ENCODE data around the gene KIAA0825. TPM values are rescaled to one million over a fixed set of nuclear protein-coding genes. Genes with fewer than 3 reads are reported as not detected.

The KIAA0825 gene
- total RNA-seq, 1 donor from 2014 or later = 10.8 TPM

GRCh38 chr5:94313188-94313587, 305.2 kb downstream of the KIAA0825 start:
- DNase-seq (ENCODE audit: low read depth) = no peak

DNA sequence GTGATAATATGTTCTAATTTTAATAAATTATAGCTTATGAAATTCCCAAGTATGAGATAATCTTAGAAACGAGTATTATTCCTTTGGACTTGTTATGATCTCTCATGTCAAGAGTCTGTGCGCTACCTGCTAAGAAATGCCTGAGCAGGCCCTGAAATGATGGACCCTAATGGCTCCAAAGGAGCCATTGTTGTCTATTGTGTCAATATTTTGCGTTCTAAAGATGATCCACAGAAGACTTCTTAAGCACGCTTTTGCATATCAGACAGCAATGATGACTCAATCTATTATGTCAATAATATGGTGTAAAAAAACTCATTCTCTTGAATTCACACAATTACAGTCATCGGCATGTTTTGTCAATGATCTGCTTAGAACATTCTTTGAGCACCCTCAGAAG, 306.1 kb downstream of the KIAA0825 start:
- no peak for DNase-seq (ENCODE audit: low read depth)

- no peak for DNase-seq (ENCODE audit: low read depth)
These were observed 307.6 kb downstream of the KIAA0825 start for GRCh38 chr5:94310833-94311232.

- no peak for DNase-seq (ENCODE audit: low read depth)
These were observed 309.3 kb downstream of the KIAA0825 start for GRCh38 chr5:94309141-94309540.

DNA sequence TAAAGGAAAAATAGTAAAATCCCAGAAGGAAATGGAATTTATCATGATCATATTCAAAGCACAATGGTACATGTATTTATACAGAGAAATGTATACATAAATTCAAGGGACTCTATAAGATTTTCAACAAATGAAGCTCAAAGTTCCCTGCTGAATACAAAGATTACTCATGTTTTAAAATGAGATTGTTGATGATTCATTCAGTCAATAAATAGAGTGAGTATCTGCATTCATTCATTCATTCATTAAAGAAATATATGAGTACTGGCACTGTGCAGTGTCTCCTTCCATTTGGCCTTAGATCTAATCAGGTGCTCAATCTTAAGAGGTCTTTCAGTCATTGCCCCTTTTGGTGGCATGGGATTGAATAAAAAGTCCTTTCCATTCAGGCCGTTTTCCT, 310.0 kb downstream of the KIAA0825 start:
- DNase-seq (ENCODE audit: low read depth) = no peak

GRCh38 chr5:94304146-94304545, 314.3 kb downstream of the KIAA0825 start:
- no peak for DNase-seq (ENCODE audit: low read depth)

DNA sequence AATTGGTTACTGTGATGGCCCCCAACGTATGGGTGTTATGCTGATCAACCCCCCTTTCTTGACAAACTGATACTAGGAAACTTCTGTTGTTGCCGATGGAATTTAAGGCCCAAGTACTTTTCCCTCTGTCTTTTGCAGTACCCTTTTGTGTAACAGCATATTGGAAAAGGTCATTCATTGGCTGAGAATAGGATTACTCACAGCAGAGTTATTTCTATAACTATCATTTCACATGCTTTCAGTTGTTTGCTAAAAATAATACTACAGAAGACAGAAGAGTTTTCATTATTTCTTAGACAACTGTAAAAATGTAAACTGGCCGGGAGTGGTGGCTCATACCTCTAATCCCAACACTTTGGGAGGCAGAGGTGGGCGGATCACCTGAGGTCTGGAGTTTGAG, 329.5 kb downstream of the KIAA0825 start:
- DNase-seq (ENCODE audit: low read depth) = no peak

DNA sequence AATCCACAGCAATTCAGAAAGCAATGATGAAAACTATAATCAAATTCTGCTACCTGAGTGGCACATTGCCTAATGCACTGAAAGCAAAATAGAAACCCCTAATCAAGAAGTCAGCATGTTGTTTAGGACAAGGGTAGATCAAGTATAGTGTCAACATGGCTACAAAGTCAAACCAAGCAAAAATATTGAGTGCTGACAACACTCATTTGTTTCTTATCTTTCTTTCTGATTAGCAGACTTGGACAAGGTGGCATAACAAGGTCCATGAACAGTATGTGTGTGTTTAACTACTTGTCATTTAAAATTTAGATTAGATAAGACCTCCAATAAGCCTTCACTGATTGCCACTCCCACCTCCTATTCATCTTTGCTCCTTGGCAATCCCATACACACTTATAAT, 332.4 kb downstream of the KIAA0825 start:
- no peak for DNase-seq (ENCODE audit: low read depth)

- DNase-seq (ENCODE audit: low read depth) = no peak
These were observed 335.3 kb downstream of the KIAA0825 start for GRCh38 chr5:94283093-94283492.

DNA sequence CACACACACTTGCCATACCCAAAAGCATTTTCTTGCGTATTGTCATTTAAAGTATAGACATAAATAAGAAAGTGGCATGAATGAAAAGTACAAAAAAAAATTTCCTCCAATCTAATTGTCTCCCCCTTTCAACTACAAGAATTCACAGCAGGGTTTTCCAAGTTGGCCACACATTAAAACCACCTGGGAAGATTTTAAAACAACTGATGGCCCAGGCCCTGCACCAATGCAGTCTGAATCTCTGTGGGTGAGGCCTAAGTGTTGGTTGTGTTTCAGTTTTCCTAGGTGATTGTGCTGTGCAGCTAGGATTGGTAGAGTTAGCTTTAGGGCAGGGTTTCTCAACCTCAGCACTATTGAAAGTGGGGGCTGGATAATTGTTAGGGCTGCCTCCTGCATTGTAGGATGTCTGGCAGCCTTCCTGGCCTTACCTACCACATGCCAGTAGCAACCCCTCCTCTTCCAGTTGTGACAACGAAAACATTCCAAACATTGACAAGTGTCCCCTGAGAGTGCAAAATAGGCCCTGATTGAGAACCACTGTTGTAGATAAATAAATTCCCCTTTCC, 337.1 kb downstream of the KIAA0825 start:
- no peak for DNase-seq (ENCODE audit: low read depth)

- peak; percentile 16 for DNase-seq (ENCODE audit: low read depth)
These were observed 341.7 kb downstream of the KIAA0825 start for GRCh38 chr5:94276751-94277150.

GRCh38 chr5:94276048-94276447, 342.4 kb downstream of the KIAA0825 start:
- peak; percentile 61 for DNase-seq (ENCODE audit: low read depth)

- no peak for DNase-seq (ENCODE audit: low read depth)
These were observed 343.7 kb downstream of the KIAA0825 start for GRCh38 chr5:94274707-94275106.

DNA sequence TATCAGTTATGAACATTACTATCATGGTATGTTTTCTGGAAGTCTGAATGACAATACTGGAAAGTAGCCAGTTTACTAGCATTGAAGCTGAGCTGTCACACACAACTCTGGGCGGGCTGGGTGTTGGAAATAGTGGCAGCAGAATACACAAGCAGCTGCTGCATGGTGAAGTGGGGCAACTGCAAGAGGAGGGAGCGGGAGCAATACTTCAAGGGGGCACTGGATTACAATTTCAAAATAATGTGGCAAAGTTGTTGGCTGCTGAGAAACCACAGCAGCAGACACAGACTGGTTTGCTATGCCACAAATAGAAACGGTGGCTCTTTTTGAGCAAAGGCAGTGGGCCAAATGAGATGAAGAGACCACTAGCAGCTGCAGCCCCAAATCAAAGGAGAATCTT, 350.2 kb downstream of the KIAA0825 start:
- DNase-seq (ENCODE audit: low read depth) = no peak

GRCh38 chr5:94267350-94267899, 351.0 kb downstream of the KIAA0825 start:
- no peak for DNase-seq (ENCODE audit: low read depth)

GRCh38 chr5:94266170-94266569, 352.2 kb downstream of the KIAA0825 start:
- DNase-seq (ENCODE audit: low read depth) = no peak

DNA sequence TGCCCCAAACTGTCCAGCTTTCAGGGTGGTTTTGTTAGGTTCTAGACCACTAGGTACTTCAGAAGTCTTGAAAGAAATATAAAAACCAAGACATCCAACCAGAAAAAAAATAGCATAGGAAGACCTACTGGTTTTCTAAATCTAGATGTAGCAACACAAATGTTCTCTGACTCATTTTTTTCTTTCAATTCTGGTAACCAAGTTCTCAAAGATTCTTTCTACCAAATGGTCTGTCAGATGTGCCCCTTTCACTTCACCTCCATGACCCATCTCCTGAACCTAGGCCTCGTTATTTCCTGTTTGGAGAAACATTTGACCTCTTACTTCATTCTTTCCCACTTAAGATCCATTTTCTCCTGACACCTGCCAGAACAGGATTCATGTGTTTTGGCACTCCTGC, 355.3 kb downstream of the KIAA0825 start:
- DNase-seq (ENCODE audit: low read depth) = no peak

GRCh38 chr5:94260096-94260495, 358.3 kb downstream of the KIAA0825 start:
- DNase-seq (ENCODE audit: low read depth) = no peak

- no peak for DNase-seq (ENCODE audit: low read depth)
These were observed 364.2 kb downstream of the KIAA0825 start for GRCh38 chr5:94254214-94254613.

- no peak for DNase-seq (ENCODE audit: low read depth)
These were observed 367.4 kb downstream of the KIAA0825 start for GRCh38 chr5:94250985-94251384.

- no peak for DNase-seq (ENCODE audit: low read depth)
These were observed 369.0 kb downstream of the KIAA0825 start for GRCh38 chr5:94249430-94249829.

- DNase-seq (ENCODE audit: low read depth) = no peak
These were observed 370.1 kb downstream of the KIAA0825 start for GRCh38 chr5:94248175-94248875.

DNA sequence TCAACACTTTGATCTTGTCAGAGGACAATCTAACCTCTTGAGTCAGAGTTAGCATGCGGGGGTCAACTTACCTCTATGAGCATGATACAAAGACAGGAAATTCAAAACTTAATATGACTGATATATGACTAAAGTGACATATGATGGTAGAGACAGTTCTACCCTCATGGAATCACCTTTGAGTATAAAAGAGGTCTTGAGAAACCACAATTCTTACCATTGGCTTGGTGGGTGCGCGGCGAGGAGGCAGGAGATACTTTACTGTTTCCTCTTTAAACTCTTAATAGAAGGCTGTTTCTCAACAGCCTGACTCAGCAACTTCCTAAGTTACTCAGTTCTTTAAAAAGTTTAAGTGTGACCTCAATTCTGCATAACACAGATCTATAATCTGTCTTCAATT, 372.8 kb downstream of the KIAA0825 start:
- DNase-seq (ENCODE audit: low read depth) = peak; percentile 9

DNA sequence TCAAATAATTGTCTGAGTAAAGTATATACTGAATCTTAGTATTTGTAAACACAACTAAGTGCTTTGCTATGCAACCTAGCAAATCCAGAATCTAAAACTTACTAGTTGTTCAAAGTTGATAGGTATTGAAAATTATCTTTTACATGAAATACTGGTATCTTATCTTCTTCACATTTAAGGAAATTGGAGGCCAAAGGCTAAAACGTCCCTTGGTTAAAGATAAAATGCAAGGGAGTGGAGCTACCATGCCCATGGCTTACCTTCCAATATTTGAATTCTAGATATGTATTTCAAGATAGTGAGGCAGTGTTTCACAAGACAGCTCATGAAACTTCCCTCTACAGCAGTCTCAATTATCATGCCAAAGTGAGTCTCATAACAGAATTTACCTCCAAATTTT, 373.5 kb downstream of the KIAA0825 start:
- no peak for DNase-seq (ENCODE audit: low read depth)

All from renal cortical epithelial cell (primary cell).